HCT116 (cell line): ENCODE measurements around the gene ARFGAP1. TPM values are rescaled to one million over a fixed set of nuclear protein-coding genes. Genes with fewer than 3 reads are reported as not detected.

ENCODE experiments used
- ATAC-seq: fragments of 200-7000 bp; cut with Tn5 transposase; 2 replicates; pipeline ENCODE4 v1.9.1; 2020; ENCODE audit warnings: mild to moderate bottlenecking, moderate library complexity
- BruUV-seq: library from RNA; stranded (reverse); fragments of 400-500 nt; replicated peaks from 2 replicates; lab custom pipeline; 2021; lab: Mats Ljungman, UMichigan
- CTCF ChIA-PET: fragments of 300-600 bp; sonication (Branson Sonifier 250); formaldehyde crosslinking; loops from one replicate; lab custom pipeline; 2021; ENCODE audit warnings: antibody characterized with exemption; lab: Charles Lee
- POLR2A ChIA-PET: fragments of 300-600, 350-600 bp; sonication (Branson Sonifier 250); formaldehyde crosslinking; loops from one replicate; lab custom pipeline; 2021; ENCODE audit warnings: antibody characterized with exemption; lab: Charles Lee
- RAD21 ChIA-PET, 2 experiments: fragments of 300-600 bp; sonication (Branson Sonifier 250); formaldehyde crosslinking; loops; one replicate each; lab custom pipeline; 2023; ENCODE audit warnings: low total read pairs in 2 of 2; ENCODE audit not compliant: uncharacterized antibody in 2 of 2, unreplicated experiment in 2 of 2, low non-redundant PET in 1 of 2; lab: Charles Lee
- DNase-seq: peaks from one replicate; pipeline ENCODE4 v3.0.0-alpha.2; 2010; ENCODE audit warnings: low read depth, low spot score
- H2AFZ ChIP-seq: fragments of 200-600 bp; shearing (Covaris generic), sonication (generic); 2 replicates; pipeline ENCODE4 v1.6.1; 2017; ENCODE audit warnings: low read depth, mixed run types, mixed read lengths, antibody characterized with exemption, low read length; ENCODE audit not compliant: poor library complexity, severe bottlenecking
- H3K27ac ChIP-seq: 2 replicates; pipeline ENCODE4 v1.5.1; 2012; ENCODE audit warnings: low read depth, low read length
- H3K27me3 ChIP-seq: fragments of 200-600 bp; sonication (generic); 2 replicates; pipeline ENCODE4 v1.6.1; 2016; ENCODE audit warnings: mixed run types, low read length, mixed read lengths; ENCODE audit not compliant: insufficient read depth
- H3K36me3 ChIP-seq, 2 experiments: fragments of 200-500 bp in 1 of 2; fragments of 200-600 bp in 1 of 2; sonication (Bioruptor generic) in 1 of 2; sonication (generic) in 1 of 2; 2 replicates each; pipeline versions ENCODE4 v1.5.1 to v1.6.1; 2014 to 2016; ENCODE audit warnings: low read length in 2 of 2, inconsistent platforms in 1 of 2, mixed read lengths in 1 of 2, mixed run types in 1 of 2; ENCODE audit not compliant: insufficient read depth in 2 of 2, control insufficient read depth in 1 of 2
- H3K4me1 ChIP-seq, 2 experiments: fragments of 200-600 bp in 1 of 2; sonication (generic) in 1 of 2; 2 replicates each; pipeline versions ENCODE4 v1.5.1 to v1.6.1; 2012 to 2017; ENCODE audit warnings: low read length in 2 of 2, inconsistent platforms in 1 of 2, mild to moderate bottlenecking in 1 of 2, mixed read lengths in 1 of 2, mixed run types in 1 of 2, moderate library complexity in 1 of 2; ENCODE audit not compliant: insufficient read depth in 2 of 2, control insufficient read depth in 1 of 2
- H3K4me2 ChIP-seq: fragments of 200-600 bp; sonication (generic); 2 replicates; pipeline ENCODE4 v1.6.1; 2017; ENCODE audit warnings: mixed run types, low read length, mixed read lengths
- H3K4me3 ChIP-seq, 2 experiments: fragments of 200-600 bp in 1 of 2; sonication (generic) in 1 of 2; replicated peaks in 1 of 2; 2 replicates each; pipeline ENCODE4 v1.5.1; 2011 to 2016; ENCODE audit warnings: low read length in 2 of 2, control low read depth in 1 of 2, low read depth in 1 of 2, mild to moderate bottlenecking in 1 of 2, mixed read lengths in 1 of 2, mixed run types in 1 of 2
- H3K79me2 ChIP-seq: fragments of 200-600 bp; sonication (generic); 2 replicates; pipeline ENCODE4 v1.6.1; 2017; ENCODE audit warnings: mild to moderate bottlenecking, mixed run types, low read length, moderate library complexity, mixed read lengths; ENCODE audit not compliant: insufficient read depth
- H3K9ac ChIP-seq: fragments of 200-600 bp; sonication (generic); 2 replicates; pipeline ENCODE4 v1.6.1; 2016; ENCODE audit warnings: low read length, mixed read lengths
- H3K9me2 ChIP-seq: fragments of 200-600 bp; sonication (generic), shearing (Covaris generic); 2 replicates; pipeline ENCODE4 v1.6.1; 2017; ENCODE audit warnings: mixed run types, mild to moderate bottlenecking, moderate library complexity; ENCODE audit not compliant: insufficient read depth
- H3K9me3 ChIP-seq, 2 experiments: fragments of 200-500 bp in 1 of 2; fragments of 200-600 bp in 1 of 2; sonication (Bioruptor generic) in 1 of 2; sonication (generic) in 1 of 2; 2 replicates each; pipeline ENCODE4 v1.6.1; 2014 to 2017; ENCODE audit warnings: low read length in 2 of 2, mixed read lengths in 2 of 2, inconsistent platforms in 1 of 2, low read depth in 1 of 2, mild to moderate bottlenecking in 1 of 2, mixed run types in 1 of 2, moderate library complexity in 1 of 2; ENCODE audit not compliant: control insufficient read depth in 1 of 2, insufficient read depth in 1 of 2
- H4K20me1 ChIP-seq: fragments of 200-600 bp; sonication (generic), shearing (Covaris generic); 2 replicates; pipeline ENCODE4 v1.6.1; 2017; ENCODE audit warnings: mixed run types, mild to moderate bottlenecking, moderate library complexity; ENCODE audit not compliant: insufficient read depth
- ATF3 ChIP-seq: IDR thresholded peaks from 2 replicates; pipeline ENCODE4 v1.6.1; 2012
- CBX3 ChIP-seq: IDR thresholded peaks from 2 replicates; pipeline ENCODE4 v1.6.1; 2012; ENCODE audit warnings: low read depth
- CTCF ChIP-seq, 3 experiments: fragments of 200-600 bp in 1 of 3; sonication (generic) in 1 of 3; IDR thresholded peaks in 2 of 3; conservative IDR thresholded peaks in 1 of 3; 2 replicates each; pipeline ENCODE4 v1.5.1; 2012 to 2017; ENCODE audit warnings: low read depth in 2 of 3, low read length in 2 of 3, antibody characterized with exemption in 1 of 3, borderline replicate concordance in 1 of 3, control low read depth in 1 of 3, mild to moderate bottlenecking in 1 of 3, mixed read lengths in 1 of 3, mixed run types in 1 of 3, moderate library complexity in 1 of 3; ENCODE audit not compliant: insufficient read depth in 1 of 3
- EGR1 ChIP-seq: IDR thresholded peaks from 2 replicates; pipeline ENCODE4 v1.6.1; 2012; ENCODE audit warnings: low read depth
- ELF1 ChIP-seq: IDR thresholded peaks from 2 replicates; pipeline ENCODE4 v1.6.1; 2012; ENCODE audit warnings: low read depth, borderline replicate concordance
- EZH2 ChIP-seq: fragments of 200-600 bp; sonication (generic); IDR thresholded peaks from 2 replicates; pipeline ENCODE4 v1.6.1; 2017; ENCODE audit warnings: antibody characterized with exemption, mixed run types
- EZH2phosphoT487 ChIP-seq: fragments of 200-600 bp; IDR thresholded peaks from 2 replicates; pipeline ENCODE4 v1.6.1; 2018; ENCODE audit warnings: antibody characterized with exemption, borderline replicate concordance
- POLR2A ChIP-seq: IDR thresholded peaks from 2 replicates; pipeline ENCODE4 v1.7.0; 2011; ENCODE audit warnings: borderline replicate concordance; ENCODE audit not compliant: insufficient read depth, insufficient read length; ENCODE audit errors: extremely low read depth
- POLR2AphosphoS5 ChIP-seq: IDR thresholded peaks from 2 replicates; pipeline ENCODE4 v1.6.1; 2011; ENCODE audit warnings: mild to moderate bottlenecking, low read depth, low read length, moderate library complexity
- RAD21 ChIP-seq: IDR thresholded peaks from 2 replicates; pipeline ENCODE4 v1.6.1; 2012; ENCODE audit warnings: low read depth, mild to moderate bottlenecking
- REST ChIP-seq: IDR thresholded peaks from 2 replicates; pipeline ENCODE4 v1.6.1; 2012; ENCODE audit warnings: low read depth
- SP1 ChIP-seq: IDR thresholded peaks from 2 replicates; pipeline ENCODE4 v1.6.1; 2012; ENCODE audit warnings: low read depth
- SRF ChIP-seq: IDR thresholded peaks from 2 replicates; pipeline ENCODE4 v1.6.1; 2012; ENCODE audit warnings: low read depth
- YY1 ChIP-seq: IDR thresholded peaks from 2 replicates; pipeline ENCODE4 v1.6.1; 2011; ENCODE audit warnings: low read length, low read depth, moderate library complexity, mild to moderate bottlenecking; ENCODE audit not compliant: insufficient replicate concordance; ENCODE audit errors: extremely low read depth
- ZBTB33 ChIP-seq: IDR thresholded peaks from 2 replicates; pipeline ENCODE4 v1.6.1; 2011; ENCODE audit warnings: mild to moderate bottlenecking, low read length, moderate library complexity; ENCODE audit not compliant: insufficient replicate concordance; ENCODE audit errors: extremely low read depth
- ZFX ChIP-seq: fragments of 450-650 bp; IDR thresholded peaks from 2 replicates; pipeline ENCODE4 v1.6.1; 2017
- ZNF274 ChIP-seq: fragments of 200-500 bp; sonication (Bioruptor generic); IDR thresholded peaks from 2 replicates; pipeline ENCODE4 v1.6.1; 2014; ENCODE audit warnings: mild to moderate bottlenecking, low read depth, low read length, inconsistent platforms
- intact Hi-C: fragments of 100-400 bp; cut with micrococcal nuclease; formaldehyde crosslinking; loops from 2 replicates; pipeline ENCODE4 v1.10.0; 2022
- total RNA-seq: library from RNA; stranded (reverse); gene quantifications from one replicate; pipeline ENCODE4 v1.2.1, GENCODE V29; 2021; ENCODE audit not compliant: unreplicated experiment

Gene ARFGAP1
- total RNA-seq, 1 experiment from 2014 or later, result 94.4 TPM

- Histone ChIP-seq H4K20me1 (no peaks in the 10 kb centered on the region), H3K9me3 (no peaks in the 10 kb centered on the region), H2AFZ (no peak overlapping the region), H3K36me3 (no peaks in the 10 kb centered on the region), H3K9ac (no peak overlapping the region), H3K27me3 (no peaks in the 10 kb centered on the region), H3K9me2 (no peaks in the 10 kb centered on the region), H3K4me1 (no peaks in the 10 kb centered on the region), H3K4me3 (no peak overlapping the region), H3K79me2 (no peaks in the 10 kb centered on the region), H3K27ac (no peak overlapping the region), H3K4me2 (no peak overlapping the region)
- intact Hi-C loops, result no loop called here
- TF ChIP-seq ZNF274, result no peak
- TF ChIP-seq RAD21, result no peak
- TF ChIP-seq SRF, result no peak
- no peak for TF ChIP-seq SP1
- TF ChIP-seq EZH2, result no peak
- no peak for TF ChIP-seq CTCF (IDR thresholded peaks at IDR 0.05 in 2 of 3, conservative IDR thresholded peaks at IDR 0.05 in 1 of 3; ENCODE audit: borderline replicate concordance in 1 of 3, insufficient read depth in 1 of 3, low read depth in 2 of 3, low read length in 2 of 3)
- TF ChIP-seq ZBTB33, result no peak
- no peak for TF ChIP-seq EGR1
- TF ChIP-seq ATF3, result no peak
- no peak for TF ChIP-seq ZFX
- no peak for TF ChIP-seq ELF1
- no peak for TF ChIP-seq EZH2phosphoT487
- TF ChIP-seq CBX3, result no peak
- TF ChIP-seq REST, result no peak
- TF ChIP-seq POLR2AphosphoS5, result no peak
- TF ChIP-seq YY1, result no peak
- no peak for TF ChIP-seq POLR2A
- CTCF ChIA-PET, result no interaction called here
- ATAC-seq (no peak), DNase-seq (no peak)
- POLR2A ChIA-PET, result no interaction called here
- no TSS peak for BruUV-seq
- RAD21 ChIA-PET, result no interaction called here
Measured at GRCh38 chr20:63318391-63319163, 46.0 kb downstream of the ARFGAP1 start.
